HG03108 (cell line): ENCODE measurements around the gene CALN1.

ENCODE experiments used
- ATAC-seq: cut with Tn5 transposase; IDR thresholded peaks from one replicate; pipeline ENCODE4 v1.9.1; 2021; ENCODE audit warnings: moderate library complexity; ENCODE audit not compliant: unreplicated experiment

CALN1 gene

GRCh38 chr7:71900556-71900955, 511.6 kb downstream of the CALN1 start:
- no peak for ATAC-seq

DNA sequence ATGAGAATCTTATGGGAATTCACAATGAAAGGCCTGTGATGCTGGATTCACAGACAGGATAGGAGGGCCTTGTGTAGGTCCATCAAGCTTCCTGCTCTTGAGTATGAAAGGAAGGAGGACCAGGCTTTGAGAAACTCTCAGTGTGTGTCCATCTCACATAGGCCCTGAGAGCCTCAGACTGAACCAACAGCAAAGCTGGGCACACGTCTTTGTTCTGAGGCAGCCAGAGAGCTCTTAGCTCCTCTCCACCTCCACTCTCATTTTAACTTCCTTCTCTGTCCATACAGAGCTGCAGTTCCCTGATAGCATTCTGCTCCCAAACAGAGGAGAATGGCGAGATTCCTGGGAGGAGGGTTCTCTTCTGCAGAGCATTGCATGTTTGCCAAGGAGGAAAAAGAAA, 515.6 kb downstream of the CALN1 start:
- ATAC-seq = no peak

- no peak for ATAC-seq
Measured at GRCh38 chr7:71886046-71886445, 526.1 kb downstream of the CALN1 start.

- no peak for ATAC-seq
Measured at GRCh38 chr7:71885487-71885886, 526.7 kb downstream of the CALN1 start.

- ATAC-seq = no peak
Measured at GRCh38 chr7:71883415-71883814, 528.7 kb downstream of the CALN1 start.

- no peak for ATAC-seq
Measured at GRCh38 chr7:71871446-71871845, 540.7 kb downstream of the CALN1 start.

- ATAC-seq = no peak
Measured at GRCh38 chr7:71870812-71871211, 541.3 kb downstream of the CALN1 start.

DNA sequence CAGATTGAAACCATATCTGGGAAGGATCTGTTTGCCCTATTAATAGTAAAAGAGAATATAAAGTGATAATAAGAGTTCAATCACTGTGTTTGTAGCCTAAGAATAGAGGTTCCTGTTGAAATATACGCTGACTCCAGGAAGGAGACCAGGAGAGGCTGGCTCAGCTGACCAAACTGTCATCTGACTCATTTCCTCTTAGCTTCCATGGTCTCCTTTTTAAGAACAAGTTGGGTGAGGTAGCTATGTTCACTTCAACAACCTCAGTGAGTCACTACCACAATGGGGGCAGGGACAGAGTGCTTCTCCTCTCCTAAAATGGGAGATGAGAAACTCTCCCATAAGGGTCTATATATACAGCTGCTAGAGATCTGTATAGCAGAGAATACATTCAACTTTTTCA, 543.3 kb downstream of the CALN1 start:
- ATAC-seq = no peak

DNA sequence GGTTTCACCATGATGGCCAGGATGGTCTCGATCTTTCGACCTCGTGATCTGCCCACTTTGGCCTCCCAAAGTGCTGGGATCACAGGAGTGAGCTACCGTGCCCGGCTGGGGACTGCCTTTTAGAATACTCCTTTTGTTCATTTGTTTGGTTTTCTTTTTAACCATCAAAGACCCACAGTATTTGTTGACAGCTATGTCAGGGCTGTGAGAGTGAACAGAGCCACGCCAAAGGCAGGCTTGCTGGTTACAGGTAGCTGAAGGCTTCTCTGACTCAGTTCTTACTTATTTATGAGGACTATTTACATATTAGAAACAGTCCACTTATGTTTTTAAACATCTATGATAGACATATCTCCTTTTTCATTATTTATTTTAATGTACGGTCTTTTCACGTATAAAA, 544.5 kb downstream of the CALN1 start:
- ATAC-seq = no peak

GRCh38 chr7:71865172-71865571, 547.0 kb downstream of the CALN1 start:
- no peak for ATAC-seq

DNA sequence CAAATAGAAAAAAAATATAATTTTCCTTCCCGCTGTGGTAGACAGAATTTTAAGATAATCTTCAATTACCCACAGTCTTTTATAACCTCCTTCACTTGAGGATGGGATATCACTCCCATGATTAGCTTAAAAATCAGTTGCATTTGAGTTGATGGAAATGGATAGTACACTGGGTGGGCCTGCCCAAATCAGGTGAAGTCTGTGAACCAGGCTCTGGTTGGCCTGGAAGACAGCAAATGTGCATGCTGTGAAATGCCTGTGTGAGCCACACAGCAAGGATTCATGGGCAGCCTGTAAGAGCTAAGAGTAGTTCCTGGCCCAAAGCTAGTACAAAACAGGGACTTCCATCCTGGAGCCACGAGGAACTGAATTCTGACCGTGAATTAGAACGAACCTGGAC, 548.0 kb downstream of the CALN1 start:
- ATAC-seq = no peak

DNA sequence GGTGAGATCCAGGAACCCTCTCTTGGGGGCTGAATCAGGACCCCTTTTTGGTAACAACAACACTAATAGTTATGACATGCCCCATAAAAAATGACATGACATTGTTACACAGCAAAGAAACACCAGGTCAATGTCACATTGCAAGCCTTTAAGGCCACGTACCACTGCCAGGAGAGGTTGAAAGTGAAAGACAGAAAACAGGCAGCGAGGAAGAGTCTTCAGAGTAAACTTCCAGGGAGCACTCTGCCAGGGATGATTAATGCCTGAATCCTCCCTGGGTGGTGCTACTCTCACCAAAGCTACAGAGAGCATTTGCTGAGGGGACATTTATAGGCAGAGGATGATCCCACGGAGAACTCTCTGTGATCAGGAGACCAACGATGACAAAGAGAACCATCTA, 551.6 kb downstream of the CALN1 start:
- no peak for ATAC-seq

DNA sequence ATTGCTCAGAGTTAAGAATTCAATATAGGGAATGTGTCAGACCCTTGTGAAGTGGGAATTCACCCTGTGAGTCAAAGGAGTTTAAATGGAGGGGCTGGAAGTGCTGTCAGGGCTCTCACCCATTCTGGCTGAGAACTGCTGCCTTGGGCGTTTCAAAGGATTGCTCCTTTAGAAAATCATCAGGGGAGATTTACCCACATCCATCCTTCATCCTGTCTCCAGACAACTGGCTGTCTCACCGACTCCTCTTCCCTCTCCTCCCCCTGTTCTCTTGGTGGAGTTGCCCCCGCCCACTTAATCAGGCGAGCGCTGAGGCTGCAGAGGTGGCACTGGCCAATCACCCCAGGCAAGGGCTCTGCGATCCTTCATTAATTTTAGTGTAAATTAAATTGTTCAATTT, 554.8 kb downstream of the CALN1 start:
- ATAC-seq = no peak

- no peak for ATAC-seq
Measured at GRCh38 chr7:71854546-71855397, 557.4 kb downstream of the CALN1 start.

- ATAC-seq = no peak
Measured at GRCh38 chr7:71851776-71852498, 560.2 kb downstream of the CALN1 start.

DNA sequence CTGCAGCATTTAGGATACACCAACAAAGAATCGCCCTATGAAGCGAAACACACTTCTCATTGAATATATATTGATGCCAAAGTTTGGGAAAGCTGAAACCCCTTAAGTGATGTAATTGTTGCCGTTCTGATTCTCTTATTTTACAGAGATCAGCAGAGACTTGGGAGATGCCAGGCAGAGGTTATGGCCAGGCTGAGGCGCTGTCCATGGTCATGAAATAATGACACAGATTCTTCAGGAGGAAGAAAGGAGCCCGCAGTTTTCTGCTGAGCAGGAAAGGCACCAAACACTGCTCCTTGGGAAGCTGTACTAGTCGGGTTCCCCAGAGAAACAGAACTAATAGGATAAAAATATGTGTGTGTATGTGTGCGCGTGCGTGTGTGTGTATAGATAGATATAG, 566.0 kb downstream of the CALN1 start:
- no peak for ATAC-seq

DNA sequence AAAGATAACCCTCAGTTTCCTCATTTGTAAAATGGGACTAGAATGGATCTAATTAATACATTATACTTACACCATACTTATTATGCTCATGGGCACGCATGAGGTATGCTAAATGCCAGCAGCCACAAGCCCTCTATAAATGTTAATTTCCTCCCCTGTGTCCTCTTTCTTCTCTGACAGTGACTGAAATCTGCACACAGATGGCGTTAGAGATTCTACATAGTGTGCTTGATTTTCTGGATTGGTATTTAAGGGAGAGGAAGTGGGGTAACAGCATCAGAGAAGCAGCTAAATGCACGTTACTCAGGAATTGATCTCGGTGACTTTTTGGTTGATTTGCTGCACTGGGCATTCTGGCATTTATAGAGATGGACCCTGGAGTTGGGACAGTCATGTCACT, 568.5 kb downstream of the CALN1 start:
- no peak for ATAC-seq

DNA sequence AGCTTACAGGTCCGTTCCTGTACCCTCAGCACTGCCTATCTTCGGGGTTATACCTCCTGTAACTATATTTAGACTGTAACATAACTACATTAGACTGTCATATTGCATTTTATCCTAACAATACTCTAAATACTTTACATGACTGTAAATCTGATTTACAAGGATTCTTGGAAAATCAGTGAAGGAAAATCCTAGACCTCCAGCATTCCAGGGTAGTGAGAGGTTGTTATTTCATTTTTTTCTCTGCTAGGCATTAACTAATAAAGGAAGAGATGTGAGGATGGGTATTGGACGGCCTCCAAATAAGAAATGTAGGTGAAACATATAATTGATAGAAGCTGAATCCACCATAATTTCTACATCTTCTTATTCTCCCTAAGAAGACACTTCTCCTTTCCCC, 569.4 kb downstream of the CALN1 start:
- no peak for ATAC-seq

- ATAC-seq = no peak
Measured at GRCh38 chr7:71842381-71842780, 569.8 kb downstream of the CALN1 start.

DNA sequence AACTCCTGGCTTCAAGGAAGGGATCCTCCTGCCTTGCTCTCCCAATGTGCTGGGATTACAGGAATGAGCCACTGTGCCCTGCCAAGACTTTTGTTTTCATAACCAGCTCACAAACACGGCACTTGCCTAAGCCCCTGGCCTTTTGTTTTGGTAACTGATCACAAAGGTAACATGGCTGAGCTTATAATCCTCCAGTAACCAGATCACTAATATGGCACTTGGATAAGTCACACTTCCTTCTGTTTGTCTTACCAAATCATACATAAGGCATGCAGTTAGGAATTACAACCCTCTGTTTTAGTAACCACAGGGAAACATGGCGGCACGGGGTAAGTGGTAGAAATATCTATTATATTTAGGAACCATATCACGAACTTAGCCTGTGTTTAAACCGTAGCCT, 577.1 kb downstream of the CALN1 start:
- ATAC-seq = no peak

DNA sequence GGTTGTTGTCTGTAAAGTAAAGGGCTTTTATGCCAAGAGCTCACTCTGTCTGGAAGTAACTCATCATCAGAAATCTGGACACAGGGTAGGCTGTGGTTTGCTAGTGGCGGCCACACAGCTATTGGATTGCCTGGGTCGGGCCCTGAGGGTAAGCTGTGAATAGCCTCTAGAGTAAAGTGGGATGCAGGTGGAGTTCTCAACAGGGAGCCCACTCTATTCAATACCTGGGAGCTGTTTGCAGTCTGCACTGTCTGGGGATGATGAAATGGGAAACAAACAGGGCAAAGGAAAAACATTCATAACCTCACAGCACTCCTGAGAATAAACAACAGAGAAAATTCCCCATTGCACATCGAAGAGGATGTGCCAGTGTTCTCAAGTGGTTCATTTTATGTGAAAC, 582.6 kb downstream of the CALN1 start:
- no peak for ATAC-seq

DNA sequence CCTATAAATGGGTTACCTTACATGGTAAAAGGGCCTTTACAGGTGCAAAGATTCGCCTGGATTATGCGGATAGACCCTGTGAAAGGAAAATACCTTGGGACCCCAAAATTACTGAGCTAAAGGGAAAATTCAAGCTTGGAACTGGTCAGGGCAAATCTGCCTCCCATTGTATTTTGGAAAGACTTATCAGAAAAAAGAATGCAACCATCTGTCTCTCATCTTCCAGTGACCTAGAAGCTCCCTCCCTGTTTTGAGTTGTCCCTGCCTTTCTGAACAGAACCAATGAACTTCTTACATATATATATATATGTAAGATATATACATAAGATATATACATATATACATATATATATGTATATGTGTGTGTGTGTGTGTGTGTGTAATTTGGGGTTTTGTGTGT, 583.8 kb downstream of the CALN1 start:
- no peak for ATAC-seq
